ENCODE results near the gene OSBPL2.

DNA sequence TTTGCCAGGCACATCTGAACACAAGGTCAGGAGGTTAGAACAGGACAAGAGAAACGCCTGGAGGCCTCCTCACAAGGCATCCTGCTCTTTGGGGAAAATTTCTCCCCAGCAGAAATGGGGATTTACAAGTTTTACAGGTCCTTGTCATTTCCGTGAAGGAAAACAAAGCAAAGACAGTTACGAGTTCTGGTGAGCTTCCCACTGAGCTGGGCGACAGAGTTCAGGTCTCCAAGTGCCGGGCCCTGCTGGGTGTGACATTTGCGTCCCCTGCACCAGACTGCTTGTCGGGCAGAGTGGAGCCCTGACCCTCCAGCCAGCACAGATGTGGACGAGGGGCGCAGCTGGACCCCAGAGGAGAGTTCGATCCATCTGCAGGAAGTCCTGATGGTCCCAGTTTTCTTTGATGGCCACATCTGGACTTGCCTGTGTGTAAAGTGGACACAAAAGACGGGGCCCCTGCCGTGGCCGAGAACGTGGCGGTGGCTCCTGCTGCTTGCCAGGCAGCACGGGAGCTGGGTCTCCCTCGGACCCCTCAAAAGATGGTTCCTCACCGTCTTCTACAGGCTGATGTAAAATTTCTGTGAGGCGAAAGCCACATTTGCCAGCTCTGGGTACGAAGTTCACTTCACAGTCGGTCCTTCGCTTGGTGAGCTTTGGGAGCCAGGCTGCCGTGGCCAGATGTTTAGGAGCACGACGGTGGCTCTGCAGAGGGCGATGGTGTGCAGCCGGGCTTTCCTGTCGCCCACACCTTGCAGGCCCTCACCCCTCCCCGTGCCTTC, 59.3 kb downstream of the OSBPL2 start:
- TF ChIP-seq, protein P1, sequence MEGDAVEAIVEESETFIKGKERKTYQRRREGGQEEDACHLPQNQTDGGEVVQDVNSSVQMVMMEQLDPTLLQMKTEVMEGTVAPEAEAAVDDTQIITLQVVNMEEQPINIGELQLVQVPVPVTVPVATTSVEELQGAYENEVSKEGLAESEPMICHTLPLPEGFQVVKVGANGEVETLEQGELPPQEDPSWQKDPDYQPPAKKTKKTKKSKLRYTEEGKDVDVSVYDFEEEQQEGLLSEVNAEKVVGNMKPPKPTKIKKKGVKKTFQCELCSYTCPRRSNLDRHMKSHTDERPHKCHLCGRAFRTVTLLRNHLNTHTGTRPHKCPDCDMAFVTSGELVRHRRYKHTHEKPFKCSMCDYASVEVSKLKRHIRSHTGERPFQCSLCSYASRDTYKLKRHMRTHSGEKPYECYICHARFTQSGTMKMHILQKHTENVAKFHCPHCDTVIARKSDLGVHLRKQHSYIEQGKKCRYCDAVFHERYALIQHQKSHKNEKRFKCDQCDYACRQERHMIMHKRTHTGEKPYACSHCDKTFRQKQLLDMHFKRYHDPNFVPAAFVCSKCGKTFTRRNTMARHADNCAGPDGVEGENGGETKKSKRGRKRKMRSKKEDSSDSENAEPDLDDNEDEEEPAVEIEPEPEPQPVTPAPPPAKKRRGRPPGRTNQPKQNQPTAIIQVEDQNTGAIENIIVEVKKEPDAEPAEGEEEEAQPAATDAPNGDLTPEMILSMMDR (conservative IDR thresholded peaks at IDR 0.05 in 1 of 2, IDR thresholded peaks at IDR 0.05 in 1 of 2; ENCODE audit: low read depth in 1 of 2, low read length in 2 of 2): no peak
- TF ChIP-seq EZH2 (IDR thresholded peaks at IDR 0.05; ENCODE audit: low read length, missing control alignments): no peak
